OCI-LY7 (cell line): ENCODE results near the gene ANKRD2.

Source experiments
- EZH2phosphoT487 ChIP-seq: fragments of 200-600 bp; sonication (generic); IDR thresholded peaks from 2 replicates; pipeline ENCODE4 v1.6.1; 2018; ENCODE audit warnings: low read depth, borderline replicate concordance, mild to moderate bottlenecking, mixed run types, antibody characterized with exemption, low read length, moderate library complexity, mixed read lengths
- TF ChIP-seq, protein P1 (sequence below): fragments of 200-600 bp; sonication (generic); conservative IDR thresholded peaks from 2 replicates; pipeline ENCODE4 v1.5.1; 2014; ENCODE audit warnings: mild to moderate bottlenecking, antibody characterized with exemption, low read length, moderate library complexity, mixed read lengths

DNA sequence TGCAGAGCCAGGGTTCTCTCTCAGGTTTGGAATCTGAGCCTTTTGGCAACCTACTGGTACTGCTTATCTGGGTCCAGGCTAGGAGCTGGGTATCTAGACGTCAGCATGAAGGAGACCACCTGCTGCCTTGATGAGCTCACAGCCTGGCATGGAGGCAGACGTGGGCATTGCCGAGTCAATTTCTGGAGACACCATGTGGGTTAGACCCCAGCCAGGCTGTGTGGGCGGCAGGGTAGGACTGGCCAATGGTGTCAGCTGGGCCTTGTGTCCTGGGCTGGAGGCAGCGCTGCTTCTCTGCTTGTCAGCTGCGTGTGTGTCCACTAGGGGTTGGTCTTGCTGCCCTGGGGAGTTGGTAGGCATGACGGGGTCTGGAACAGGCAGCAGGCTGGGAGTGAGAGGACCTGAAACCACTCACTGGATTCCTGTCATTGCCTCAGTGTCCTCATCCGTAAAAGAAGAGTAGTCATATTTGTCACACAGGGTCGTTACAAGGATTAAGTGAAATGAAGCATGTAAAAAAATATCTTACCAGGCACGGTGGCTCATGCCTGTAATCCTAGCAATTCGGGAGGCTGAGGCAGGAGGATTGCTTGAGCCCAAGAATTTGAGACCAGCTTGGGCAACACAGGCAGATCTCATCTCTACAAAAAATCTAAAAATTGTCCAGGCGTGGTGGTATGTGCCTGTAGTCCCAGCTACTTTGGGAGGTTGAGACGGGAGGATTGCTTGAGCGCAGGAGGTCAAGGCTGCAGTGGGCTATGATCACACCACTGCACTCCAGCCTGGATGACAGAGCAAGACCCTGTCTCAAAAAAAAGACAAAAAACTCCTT lies 31.7 kb upstream of the ANKRD2 start:
- TF ChIP-seq, protein P1, sequence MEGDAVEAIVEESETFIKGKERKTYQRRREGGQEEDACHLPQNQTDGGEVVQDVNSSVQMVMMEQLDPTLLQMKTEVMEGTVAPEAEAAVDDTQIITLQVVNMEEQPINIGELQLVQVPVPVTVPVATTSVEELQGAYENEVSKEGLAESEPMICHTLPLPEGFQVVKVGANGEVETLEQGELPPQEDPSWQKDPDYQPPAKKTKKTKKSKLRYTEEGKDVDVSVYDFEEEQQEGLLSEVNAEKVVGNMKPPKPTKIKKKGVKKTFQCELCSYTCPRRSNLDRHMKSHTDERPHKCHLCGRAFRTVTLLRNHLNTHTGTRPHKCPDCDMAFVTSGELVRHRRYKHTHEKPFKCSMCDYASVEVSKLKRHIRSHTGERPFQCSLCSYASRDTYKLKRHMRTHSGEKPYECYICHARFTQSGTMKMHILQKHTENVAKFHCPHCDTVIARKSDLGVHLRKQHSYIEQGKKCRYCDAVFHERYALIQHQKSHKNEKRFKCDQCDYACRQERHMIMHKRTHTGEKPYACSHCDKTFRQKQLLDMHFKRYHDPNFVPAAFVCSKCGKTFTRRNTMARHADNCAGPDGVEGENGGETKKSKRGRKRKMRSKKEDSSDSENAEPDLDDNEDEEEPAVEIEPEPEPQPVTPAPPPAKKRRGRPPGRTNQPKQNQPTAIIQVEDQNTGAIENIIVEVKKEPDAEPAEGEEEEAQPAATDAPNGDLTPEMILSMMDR: no peak
- no peak for TF ChIP-seq EZH2phosphoT487
